ENCODE measurements around the gene DNAAF8. TPM values are rescaled to one million over a fixed set of nuclear protein-coding genes. Genes with fewer than 3 reads are reported as not detected.
A peak's percentile ranks its signal among the peaks of the same experiment; 100 is the strongest.

The DNAAF8 gene
- total RNA-seq, 4 donors from 2014 or later = 0.21 to 15.3 (median 0.74) TPM

DNA sequence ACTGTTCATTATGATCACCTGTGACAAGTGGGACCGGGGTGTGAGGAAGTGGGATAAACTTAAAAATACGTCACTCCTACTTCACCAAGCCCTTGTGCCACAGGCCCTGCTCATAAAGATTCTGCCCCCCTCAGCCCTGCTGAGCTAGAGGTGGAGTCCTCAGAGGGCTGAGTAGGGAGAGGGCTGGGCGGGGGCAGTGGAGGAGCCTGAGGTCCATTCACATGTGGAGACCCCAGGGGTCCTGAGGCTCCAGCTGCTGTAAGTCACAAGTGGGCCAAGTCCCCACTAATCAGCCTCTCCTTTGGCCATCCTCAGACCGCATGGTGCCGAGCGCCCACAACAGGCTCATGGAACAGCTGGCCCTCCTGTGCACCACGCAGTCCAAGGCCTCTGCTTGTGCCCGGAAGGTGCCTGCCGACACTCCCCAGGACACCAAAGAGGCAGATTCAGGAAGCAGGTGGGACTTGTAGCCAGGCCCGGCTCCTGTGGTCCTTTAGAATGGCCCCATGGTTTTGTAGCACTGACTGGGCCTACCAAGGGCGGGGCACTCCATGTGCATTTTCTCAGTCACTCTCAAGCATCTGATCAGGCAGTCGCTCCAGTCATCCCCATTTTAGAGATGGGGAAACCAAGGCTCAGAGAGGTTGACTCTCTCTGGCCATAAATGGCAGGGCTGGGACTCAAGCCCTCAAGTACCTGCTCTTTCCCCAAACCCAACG lies 10.4 kb downstream of the DNAAF8 start:
- H3K4me3 ChIP-seq = no peak overlapping the region
- no peaks in the 10 kb centered on the region for H3K9me3 ChIP-seq
- no peak overlapping the region for H3K27ac ChIP-seq
- H3K4me1 ChIP-seq = peaks cover 0 to 22% (median 8%) of the 10 kb centered on the region in 4 donors
- no peak for DNase-seq (ENCODE audit: low spot score in 2 of 2)
- no peak for TF ChIP-seq POLR2A (IDR thresholded peaks at IDR 0.05)
- TF ChIP-seq EP300 (IDR thresholded peaks at IDR 0.05) = no peak
- TF ChIP-seq, protein P1, sequence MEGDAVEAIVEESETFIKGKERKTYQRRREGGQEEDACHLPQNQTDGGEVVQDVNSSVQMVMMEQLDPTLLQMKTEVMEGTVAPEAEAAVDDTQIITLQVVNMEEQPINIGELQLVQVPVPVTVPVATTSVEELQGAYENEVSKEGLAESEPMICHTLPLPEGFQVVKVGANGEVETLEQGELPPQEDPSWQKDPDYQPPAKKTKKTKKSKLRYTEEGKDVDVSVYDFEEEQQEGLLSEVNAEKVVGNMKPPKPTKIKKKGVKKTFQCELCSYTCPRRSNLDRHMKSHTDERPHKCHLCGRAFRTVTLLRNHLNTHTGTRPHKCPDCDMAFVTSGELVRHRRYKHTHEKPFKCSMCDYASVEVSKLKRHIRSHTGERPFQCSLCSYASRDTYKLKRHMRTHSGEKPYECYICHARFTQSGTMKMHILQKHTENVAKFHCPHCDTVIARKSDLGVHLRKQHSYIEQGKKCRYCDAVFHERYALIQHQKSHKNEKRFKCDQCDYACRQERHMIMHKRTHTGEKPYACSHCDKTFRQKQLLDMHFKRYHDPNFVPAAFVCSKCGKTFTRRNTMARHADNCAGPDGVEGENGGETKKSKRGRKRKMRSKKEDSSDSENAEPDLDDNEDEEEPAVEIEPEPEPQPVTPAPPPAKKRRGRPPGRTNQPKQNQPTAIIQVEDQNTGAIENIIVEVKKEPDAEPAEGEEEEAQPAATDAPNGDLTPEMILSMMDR (IDR thresholded peaks at IDR 0.05) = no peak
- H3K36me3 ChIP-seq = peaks cover 0 to 15% (median 0%) of the 10 kb centered on the region in 3 donors
- WGBS, 2 donors = 58 to 77% methylated on average over 13 of the region's 13 CpGs
- no peaks in the 10 kb centered on the region for H3K27me3 ChIP-seq

DNA sequence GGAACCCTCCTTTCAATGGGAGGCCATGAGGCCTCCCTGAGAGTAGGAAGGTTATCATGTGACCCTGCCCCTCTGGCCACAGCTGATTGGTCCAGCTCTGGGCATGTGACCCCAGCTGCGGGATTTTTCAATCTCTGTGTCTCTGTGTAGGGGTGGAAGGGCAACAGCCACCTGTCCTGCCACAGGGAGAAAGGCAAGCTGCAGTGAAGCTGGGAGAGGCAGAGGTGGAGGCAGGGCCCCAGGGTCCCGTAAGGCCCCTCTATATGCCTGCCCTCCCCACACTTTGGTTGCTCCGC lies 10.9 kb downstream of the DNAAF8 start:
- peaks cover 0 to 22% (median 8%) of the 10 kb centered on the region in 4 donors for H3K4me1 ChIP-seq
- no peak for DNase-seq (ENCODE audit: low spot score in 2 of 2)
- no peaks in the 10 kb centered on the region for H3K27me3 ChIP-seq
- H3K4me3 ChIP-seq = no peak overlapping the region
- H3K36me3 ChIP-seq = peaks cover 0 to 20% (median 0%) of the 10 kb centered on the region in 3 donors
- no peaks in the 10 kb centered on the region for H3K9me3 ChIP-seq
- H3K27ac ChIP-seq = no peak overlapping the region
- TF ChIP-seq POLR2A (IDR thresholded peaks at IDR 0.05) = no peak
- TF ChIP-seq EP300 (IDR thresholded peaks at IDR 0.05) = no peak
- TF ChIP-seq, protein P1 (IDR thresholded peaks at IDR 0.05) = no peak
- WGBS, 2 donors = 86 to 87% methylated on average over 3 of the region's 3 CpGs

DNA sequence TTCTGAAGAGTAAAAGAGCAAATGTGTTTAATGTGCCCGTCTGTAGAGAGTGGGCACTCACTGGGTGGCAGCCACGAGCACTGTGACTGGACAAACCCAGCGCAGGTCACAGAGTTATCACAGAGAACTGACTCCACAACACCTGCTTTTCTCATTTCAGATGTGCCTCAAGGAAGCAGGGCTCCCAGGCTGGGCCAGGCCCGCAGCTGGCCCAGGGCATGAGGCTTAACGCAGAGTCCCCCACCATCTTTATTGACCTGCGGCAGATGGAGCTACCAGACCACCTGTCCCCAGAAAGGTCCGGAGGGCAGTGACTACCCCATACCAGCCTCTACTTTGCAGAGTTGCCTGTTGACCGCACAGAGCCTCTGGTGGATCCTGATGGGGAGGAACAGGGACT lies 11.9 kb downstream of the DNAAF8 start:
- TF ChIP-seq POLR2A (IDR thresholded peaks at IDR 0.05) = no peak
- no peak for TF ChIP-seq EP300 (IDR thresholded peaks at IDR 0.05)
- TF ChIP-seq, protein P1 (IDR thresholded peaks at IDR 0.05) = no peak
- no peak for DNase-seq (ENCODE audit: low spot score in 2 of 2)
- no peak overlapping the region for H3K27ac ChIP-seq
- peaks cover 0 to 22% (median 8%) of the 10 kb centered on the region in 4 donors for H3K4me1 ChIP-seq
- H3K36me3 ChIP-seq = peaks cover 0 to 30% (median 5%) of the 10 kb centered on the region in 3 donors
- 66 to 73% methylated on average over 7 to 8 of the region's 8 CpGs for WGBS, 2 donors
- no peak overlapping the region for H3K4me3 ChIP-seq
- H3K27me3 ChIP-seq = no peaks in the 10 kb centered on the region
- no peaks in the 10 kb centered on the region for H3K9me3 ChIP-seq

DNA sequence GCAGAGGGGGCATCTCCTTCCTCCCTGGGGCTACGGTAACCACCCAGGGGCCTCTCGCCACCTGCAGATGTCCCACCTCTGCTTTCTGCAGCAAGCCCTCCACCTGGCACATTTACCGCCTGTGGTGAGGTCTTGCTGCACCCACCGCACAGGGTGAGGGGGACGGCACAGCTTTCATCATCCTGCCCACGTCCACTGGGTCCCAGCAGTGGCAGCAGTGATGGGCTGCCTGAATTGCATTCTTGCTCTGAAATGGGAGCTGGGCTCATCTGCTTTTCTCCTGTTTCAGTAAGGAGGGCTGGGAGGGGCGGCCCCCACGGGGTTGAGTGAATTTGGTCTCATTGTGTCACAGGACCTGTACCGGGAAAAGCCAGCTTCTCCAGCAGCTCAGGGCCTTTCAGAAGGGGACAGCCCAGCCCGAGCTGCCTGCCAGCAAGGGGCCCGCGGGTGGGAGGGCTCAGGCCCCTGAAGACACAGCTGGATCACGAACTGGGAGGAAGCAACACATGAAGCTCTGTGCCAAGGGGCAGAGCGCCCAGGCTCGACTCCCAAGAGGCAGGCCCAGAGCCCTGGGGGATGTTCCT lies 12.7 kb downstream of the DNAAF8 start:
- Histone ChIP-seq H3K4me1 (peaks cover 0 to 22% (median 8%) of the 10 kb centered on the region in 4 donors), H3K36me3 (peaks cover 0 to 38% (median 7%) of the 10 kb centered on the region in 3 donors), H3K27ac (peak overlapping the region in 2 of 4 donors; percentile 26 to 47), H3K9me3 (no peaks in the 10 kb centered on the region), H3K27me3 (no peaks in the 10 kb centered on the region), H3K4me3 (no peak overlapping the region)
- TF ChIP-seq EP300 (IDR thresholded peaks at IDR 0.05) (no peak), POLR2A (IDR thresholded peaks at IDR 0.05) (no peak)
- TF ChIP-seq, protein P1 (IDR thresholded peaks at IDR 0.05) = no peak
- DNase-seq (ENCODE audit: low spot score in 2 of 2) = no peak
- WGBS, 2 donors = 53 to 66% methylated on average over 9 to 13 of the region's 15 CpGs

Measured in tibial nerve (tissue), 4 donors.